Keratinocyte (primary cell): Measurements from ENCODE around the gene FKBP1B. TPM values are rescaled to one million over a fixed set of nuclear protein-coding genes. Genes with fewer than 3 reads are reported as not detected.

Experiments used
- DNase-seq: peaks from one replicate; pipeline ENCODE4 v3.0.0-alpha.2; 2011; ENCODE audit warnings: low read depth, missing footprints, low spot score
- FAIRE-seq: peaks from 2 replicates; lab custom pipeline; 2011; peaks lifted over from hg19 to GRCh38; lab: Jason Lieb, UNC
- H2AFZ ChIP-seq: 2 replicates; pipeline ENCODE4 v1.6.0; 2012; ENCODE audit warnings: low read length, control low read depth, inconsistent platforms; ENCODE audit not compliant: control insufficient read depth
- H3K27ac ChIP-seq: 2 replicates; pipeline ENCODE4 v1.5.1; 2011; ENCODE audit warnings: low read length; ENCODE audit not compliant: control insufficient read depth, insufficient read depth
- H3K27me3 ChIP-seq: 3 replicates; pipeline ENCODE4 v1.6.0; 2011; ENCODE audit warnings: low read length; ENCODE audit not compliant: control insufficient read depth, insufficient read depth; ENCODE audit errors: extremely low read depth
- H3K36me3 ChIP-seq, 2 experiments: 2 replicates in 1 of 2; 3 replicates in 1 of 2; pipeline ENCODE4 v1.5.1; 2011; ENCODE audit warnings: low read length in 2 of 2, mild to moderate bottlenecking in 1 of 2; ENCODE audit not compliant: control insufficient read depth in 2 of 2, insufficient read depth in 2 of 2; ENCODE audit errors: extremely low read depth in 1 of 2
- H3K4me1 ChIP-seq: 3 replicates; pipeline ENCODE4 v1.5.1; 2011; ENCODE audit warnings: low read length; ENCODE audit not compliant: control insufficient read depth, insufficient read depth; ENCODE audit errors: extremely low read depth
- H3K4me2 ChIP-seq: 3 replicates; pipeline ENCODE4 v1.6.0; 2011; ENCODE audit warnings: low read depth, low read length; ENCODE audit not compliant: control insufficient read depth, insufficient read depth; ENCODE audit errors: extremely low read depth
- H3K4me3 ChIP-seq, 3 experiments: fragments of 200-600 bp in 1 of 3; sonication (generic) in 1 of 3; 2 replicates in 2 of 3; 3 replicates in 1 of 3; pipeline ENCODE4 v1.5.1; 2011 to 2016; ENCODE audit warnings: low read length in 3 of 3, mild to moderate bottlenecking in 3 of 3, control low read depth in 2 of 3, inconsistent platforms in 1 of 3, low read depth in 1 of 3, mixed read lengths in 1 of 3, mixed run types in 1 of 3, moderate library complexity in 1 of 3; ENCODE audit not compliant: control insufficient read depth in 2 of 3, insufficient read depth in 2 of 3; ENCODE audit errors: extremely low read depth in 1 of 3
- H3K79me2 ChIP-seq: 2 replicates; pipeline ENCODE4 v1.6.0; 2012; ENCODE audit warnings: low read length; ENCODE audit not compliant: control insufficient read depth, insufficient read depth
- H3K9ac ChIP-seq: 3 replicates; pipeline ENCODE4 v1.6.0; 2011; ENCODE audit warnings: low read length; ENCODE audit not compliant: control insufficient read depth, insufficient read depth; ENCODE audit errors: extremely low read depth
- H3K9me1 ChIP-seq: 3 replicates; pipeline ENCODE4 v1.6.0; 2011; ENCODE audit warnings: low read length; ENCODE audit not compliant: control insufficient read depth, insufficient read depth; ENCODE audit errors: extremely low read depth
- H3K9me3 ChIP-seq: 2 replicates; pipeline ENCODE4 v1.5.1; 2012; ENCODE audit warnings: low read depth, low read length; ENCODE audit not compliant: control insufficient read depth
- H4K20me1 ChIP-seq: 3 replicates; pipeline ENCODE4 v1.6.0; 2011; ENCODE audit warnings: low read length; ENCODE audit not compliant: control insufficient read depth, insufficient read depth; ENCODE audit errors: extremely low read depth
- EZH2 ChIP-seq: IDR thresholded peaks from one replicate; pipeline ENCODE4 v1.6.1; 2012; ENCODE audit warnings: inconsistent platforms, mild to moderate bottlenecking, low read length, moderate library complexity
- dilution Hi-C: fragments of 300-500 bp; cut with MboI; formaldehyde crosslinking; loops from one replicate; pipeline ENCODE4 v1.7.0; 2020; ENCODE audit warnings: low sequenced_read_pairs; ENCODE audit not compliant: extremely low pct_ligation_motif_present
- polyA plus RNA-seq, 5 experiments: library from polyadenylated mRNA; depleted of rRNA in 3 of 5; stranded (reverse) in 3 of 5; stranded (forward) in 1 of 5; unstranded in 1 of 5; fragments of >200 nt; gene quantifications; 1 replicate in 1 of 5; 2 replicates in 3 of 5; 3 replicates in 1 of 5; pipeline versions ENCODE4 v1.2.1 to v1.2.3, GENCODE V29; 2011 to 2012; ENCODE audit warnings: missing spikeins in 2 of 5, low read depth in 1 of 5, low replicate concordance in 1 of 5
- TF ChIP-seq, protein P1 (sequence below), 3 experiments: IDR thresholded peaks in 1 of 3; conservative IDR thresholded peaks in 1 of 3; optimal IDR thresholded peaks in 1 of 3; 2 replicates in 2 of 3; 3 replicates in 1 of 3; pipeline versions ENCODE3 to v1.5.1; 2011; ENCODE audit warnings: low read length in 3 of 3, mild to moderate bottlenecking in 3 of 3, moderate library complexity in 2 of 3, control low read depth in 1 of 3, inconsistent platforms in 1 of 3; ENCODE audit not compliant: insufficient read depth in 2 of 3; ENCODE audit errors: extremely low read depth in 1 of 3

FKBP1B gene
- polyA plus RNA-seq, 1 donor (not counting 4 experiments of a cell fraction or from before 2014, with no cell fraction given) = 24.5 TPM

DNA sequence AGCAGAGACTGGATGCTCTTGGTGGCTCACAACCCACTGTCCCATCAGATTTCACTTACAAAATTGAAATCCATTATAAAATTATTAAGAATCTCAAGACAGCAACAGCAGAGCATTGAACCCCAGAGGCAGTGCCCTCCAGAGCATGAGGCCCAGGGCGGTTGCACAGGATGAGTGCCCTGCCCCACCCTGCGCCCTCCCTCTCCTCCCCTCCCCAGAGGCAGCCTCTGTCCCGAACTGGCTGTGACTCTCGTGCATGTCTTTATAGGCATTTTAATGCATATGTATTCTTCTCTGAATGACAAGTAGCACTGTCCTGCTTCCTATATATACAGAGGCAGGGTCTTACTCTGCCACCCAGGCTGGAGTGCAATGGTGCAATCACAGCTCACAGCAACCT is 29.3 kb upstream of the FKBP1B start:
- H3K36me3 ChIP-seq = peaks cover 1 to 4% of the 10 kb centered on the region in 2 experiments
- no peak overlapping the region for H3K9ac ChIP-seq
- H3K27me3 ChIP-seq = no peaks in the 10 kb centered on the region
- peaks cover 12% of the 10 kb centered on the region for H3K4me1 ChIP-seq
- H3K79me2 ChIP-seq = no peaks in the 10 kb centered on the region
- DNase-seq (no peak), FAIRE-seq (no peak)
- dilution Hi-C loops = no loop called here
- H3K9me3 ChIP-seq = no peaks in the 10 kb centered on the region
- H3K27ac ChIP-seq = no peak overlapping the region
- H3K9me1 ChIP-seq = no peaks in the 10 kb centered on the region
- no peaks in the 10 kb centered on the region for H4K20me1 ChIP-seq
- no peak overlapping the region for H3K4me2 ChIP-seq
- no peak overlapping the region for H3K4me3 ChIP-seq
- H2AFZ ChIP-seq = no peak overlapping the region
- TF ChIP-seq, protein P1, sequence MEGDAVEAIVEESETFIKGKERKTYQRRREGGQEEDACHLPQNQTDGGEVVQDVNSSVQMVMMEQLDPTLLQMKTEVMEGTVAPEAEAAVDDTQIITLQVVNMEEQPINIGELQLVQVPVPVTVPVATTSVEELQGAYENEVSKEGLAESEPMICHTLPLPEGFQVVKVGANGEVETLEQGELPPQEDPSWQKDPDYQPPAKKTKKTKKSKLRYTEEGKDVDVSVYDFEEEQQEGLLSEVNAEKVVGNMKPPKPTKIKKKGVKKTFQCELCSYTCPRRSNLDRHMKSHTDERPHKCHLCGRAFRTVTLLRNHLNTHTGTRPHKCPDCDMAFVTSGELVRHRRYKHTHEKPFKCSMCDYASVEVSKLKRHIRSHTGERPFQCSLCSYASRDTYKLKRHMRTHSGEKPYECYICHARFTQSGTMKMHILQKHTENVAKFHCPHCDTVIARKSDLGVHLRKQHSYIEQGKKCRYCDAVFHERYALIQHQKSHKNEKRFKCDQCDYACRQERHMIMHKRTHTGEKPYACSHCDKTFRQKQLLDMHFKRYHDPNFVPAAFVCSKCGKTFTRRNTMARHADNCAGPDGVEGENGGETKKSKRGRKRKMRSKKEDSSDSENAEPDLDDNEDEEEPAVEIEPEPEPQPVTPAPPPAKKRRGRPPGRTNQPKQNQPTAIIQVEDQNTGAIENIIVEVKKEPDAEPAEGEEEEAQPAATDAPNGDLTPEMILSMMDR (optimal IDR thresholded peaks at IDR 0.05 in 1 of 3, IDR thresholded peaks at IDR 0.05 in 1 of 3, conservative IDR thresholded peaks at IDR 0.05 in 1 of 3; ENCODE audit: extremely low read depth in 1 of 3, insufficient read depth in 2 of 3, low read length in 3 of 3) = no peak
- TF ChIP-seq EZH2 = no peak

DNA sequence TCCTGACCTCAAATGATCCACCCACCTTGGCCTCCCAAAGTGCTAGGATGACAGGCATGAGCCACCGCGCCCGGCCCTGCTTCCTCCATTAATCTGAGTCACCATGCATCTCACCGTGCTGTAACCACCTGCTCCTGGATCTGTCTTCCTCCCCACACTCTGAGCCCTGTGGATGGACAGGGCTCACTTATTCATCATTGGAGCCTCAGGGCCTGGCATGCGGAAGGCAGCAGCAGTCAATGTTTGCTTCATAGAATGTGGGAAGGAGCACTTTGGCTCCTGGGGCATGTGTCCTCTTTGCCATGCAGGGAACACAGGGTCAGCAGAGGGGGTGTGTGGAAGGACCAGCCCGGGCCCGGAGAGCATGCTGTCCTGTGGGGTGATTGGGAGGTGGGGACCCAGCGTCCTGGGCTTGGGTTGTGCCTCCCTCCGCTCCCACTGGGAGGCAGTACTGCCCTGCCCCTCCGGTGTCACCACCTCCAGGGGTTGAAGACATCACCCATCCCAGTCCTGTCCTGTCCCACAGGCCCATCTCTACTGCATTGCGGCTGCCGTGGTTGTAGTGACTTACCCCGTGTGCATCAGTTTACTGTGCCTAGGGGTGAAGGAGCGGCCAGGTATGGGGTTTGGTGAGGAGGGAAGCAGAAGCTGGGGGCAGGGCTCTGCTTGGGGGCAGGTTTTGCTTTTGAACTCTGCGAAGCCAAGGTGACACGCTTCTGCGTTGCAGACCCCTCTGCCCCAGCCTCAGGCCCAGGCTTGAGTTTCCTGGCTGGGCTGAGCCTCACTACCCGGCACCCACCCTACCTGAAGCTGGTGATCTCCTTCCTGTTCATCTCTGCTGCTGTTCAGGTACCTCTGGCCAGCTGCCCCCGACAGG is 28.2 kb upstream of the FKBP1B start:
- no peak overlapping the region for H3K4me2 ChIP-seq

More for the DNA sequence above, 28.2 kb upstream of the FKBP1B start:
- FAIRE-seq (no peak), DNase-seq (peak; percentile 67)
- H3K36me3 ChIP-seq = peaks cover 1 to 4% of the 10 kb centered on the region in 2 experiments
- H3K27me3 ChIP-seq = no peaks in the 10 kb centered on the region
- dilution Hi-C loops = no loop called here
- no peaks in the 10 kb centered on the region for H3K9me3 ChIP-seq
- no peaks in the 10 kb centered on the region for H3K79me2 ChIP-seq
- H3K9ac ChIP-seq = no peak overlapping the region
- no peaks in the 10 kb centered on the region for H3K9me1 ChIP-seq
- TF ChIP-seq, protein P1 (optimal IDR thresholded peaks at IDR 0.05 in 1 of 3, IDR thresholded peaks at IDR 0.05 in 1 of 3, conservative IDR thresholded peaks at IDR 0.05 in 1 of 3; ENCODE audit: extremely low read depth in 1 of 3, insufficient read depth in 2 of 3, low read length in 3 of 3) = peak; percentile 26 to 61 (median 31)
- no peak for TF ChIP-seq EZH2
- no peak overlapping the region for H3K4me3 ChIP-seq
- no peak overlapping the region for H2AFZ ChIP-seq
- peaks cover 3% of the 10 kb centered on the region for H3K4me1 ChIP-seq
- no peak overlapping the region for H3K27ac ChIP-seq
- H4K20me1 ChIP-seq = no peaks in the 10 kb centered on the region
